HepG2 (cell line): ENCODE data around the gene CD7. TPM values are rescaled to one million over a fixed set of nuclear protein-coding genes. Genes with fewer than 3 reads are reported as not detected.

Experiments
- GTF2F1 ChIP-seq: fragments of 150-350 bp; IDR thresholded peaks from 2 replicates; pipeline ENCODE4 v1.6.1; 2014; ENCODE audit warnings: low read length
- GTF3A ChIP-seq: sonication (generic); formaldehyde crosslinking; conservative IDR thresholded peaks from 2 replicates; pipeline ENCODE4 v1.4.0; 2020; ENCODE audit warnings: mild to moderate bottlenecking, missing genetic modification reagents
- PAF1 ChIP-seq: IDR thresholded peaks from 2 replicates; pipeline ENCODE4 v1.6.1; 2016; ENCODE audit warnings: missing genetic modification reagents, missing compliant biosample characterization
- PRMT3 ChIP-seq: sonication (generic); formaldehyde crosslinking; IDR thresholded peaks from 2 replicates; pipeline ENCODE4 v1.8.1; 2022; ENCODE audit warnings: low read depth, mild to moderate bottlenecking, moderate library complexity, missing genetic modification reagents, borderline replicate concordance
- RARG ChIP-seq: sonication (generic); formaldehyde crosslinking; IDR thresholded peaks from 2 replicates; pipeline ENCODE4 v1.4.0; 2020; ENCODE audit warnings: low read depth, mild to moderate bottlenecking, missing genetic modification reagents
- SIN3B ChIP-seq: fragments of 150-350 bp; IDR thresholded peaks from 2 replicates; pipeline ENCODE4 v1.6.1; 2014; ENCODE audit warnings: low read length
- TARDBP ChIP-seq: sonication (generic); formaldehyde crosslinking; IDR thresholded peaks from 2 replicates; pipeline ENCODE4 v1.8.0; 2022; ENCODE audit warnings: mild to moderate bottlenecking, missing genetic modification reagents
- TBL1XR1 ChIP-seq: fragments of 150-350 bp; IDR thresholded peaks from 2 replicates; pipeline ENCODE4 v1.6.1; 2014; ENCODE audit warnings: borderline replicate concordance, low read length; ENCODE audit not compliant: partially characterized antibody
- ZBTB7B ChIP-seq: sonication (generic); formaldehyde crosslinking; IDR thresholded peaks from 2 replicates; pipeline ENCODE4 v1.4.0; 2020; ENCODE audit warnings: missing genetic modification reagents
- ZNF160 ChIP-seq: sonication (generic); formaldehyde crosslinking; IDR thresholded peaks from 2 replicates; pipeline ENCODE4 v1.8.0; 2022; ENCODE audit warnings: mild to moderate bottlenecking, inconsistent platforms, missing genetic modification reagents
- ZNF205 ChIP-seq: IDR thresholded peaks from 2 replicates; pipeline ENCODE4 v1.6.1; 2018; ENCODE audit warnings: missing biosample characterization, missing genetic modification reagents
- ZNF543 ChIP-seq: sonication (generic); formaldehyde crosslinking; IDR thresholded peaks from 2 replicates; pipeline ENCODE4 v1.4.0; 2020; ENCODE audit warnings: mild to moderate bottlenecking, missing genetic modification reagents
- ZNF577 ChIP-seq: sonication (generic); formaldehyde crosslinking; IDR thresholded peaks from 2 replicates; pipeline ENCODE4 v1.4.0; 2020; ENCODE audit warnings: mild to moderate bottlenecking, low read depth, missing genetic modification reagents, borderline replicate concordance
- ZNF850 ChIP-seq: sonication (generic); formaldehyde crosslinking; conservative IDR thresholded peaks from 2 replicates; pipeline ENCODE4 v1.9.0; 2021; ENCODE audit warnings: mild to moderate bottlenecking, missing genetic modification reagents
- polyA plus RNA-seq, 8 experiments: library from polyadenylated mRNA; depleted of rRNA in 3 of 8; stranded (reverse) in 7 of 8; unstranded in 1 of 8; fragments of >200 nt; fragmentation: Illumina TruSeq in 4 of 8; extraction: Trizol in 4 of 8; gene quantifications; 2 replicates each; pipeline versions ENCODE4 v1.2.1 to v1.2.3, GENCODE V29; 2011 to 2016; ENCODE audit warnings: low read depth in 4 of 8, missing spikeins in 1 of 8, mixed read lengths in 1 of 8; ENCODE audit not compliant: insufficient read depth in 1 of 8
- total RNA-seq, 5 experiments: library from RNA; depleted of rRNA; stranded (reverse); fragments of >200 nt; fragmentation: Illumina TruSeq; extraction: Trizol; gene quantifications; 2 replicates each; pipeline ENCODE4 v1.2.3, GENCODE V29; 2016; ENCODE audit warnings: low read depth in 1 of 5
- TF ChIP-seq, protein P1 (sequence below): sonication (generic); formaldehyde crosslinking; IDR thresholded peaks from 2 replicates; pipeline ENCODE4 v1.4.0; 2020; ENCODE audit warnings: mild to moderate bottlenecking, missing genetic modification reagents
- TF ChIP-seq, protein P2 (sequence below): sonication (generic); formaldehyde crosslinking; conservative IDR thresholded peaks from 2 replicates; pipeline ENCODE4 v1.5.0; 2020; ENCODE audit warnings: missing genetic modification reagents
- TF ChIP-seq, protein P3 (sequence below): sonication (generic); formaldehyde crosslinking; IDR thresholded peaks from 2 replicates; pipeline ENCODE4 v1.5.1; 2020; ENCODE audit warnings: missing genetic modification reagents, mild to moderate bottlenecking, borderline replicate concordance
- TF ChIP-seq, protein P4 (sequence below): IDR thresholded peaks from 2 replicates; pipeline ENCODE4 v1.6.1; 2016; ENCODE audit warnings: low read depth, control low read depth
- TF ChIP-seq, protein P5 (sequence below): sonication (generic); formaldehyde crosslinking; IDR thresholded peaks from 2 replicates; pipeline ENCODE4 v1.5.0; 2020; ENCODE audit warnings: missing genetic modification reagents

CD7 gene
- total and polyA plus RNA-seq, 2 of the 13 experiments (the other 11 are each of a cell fraction or from before 2014, with no cell fraction given) = 67.6 to 76.4 TPM

DNA sequence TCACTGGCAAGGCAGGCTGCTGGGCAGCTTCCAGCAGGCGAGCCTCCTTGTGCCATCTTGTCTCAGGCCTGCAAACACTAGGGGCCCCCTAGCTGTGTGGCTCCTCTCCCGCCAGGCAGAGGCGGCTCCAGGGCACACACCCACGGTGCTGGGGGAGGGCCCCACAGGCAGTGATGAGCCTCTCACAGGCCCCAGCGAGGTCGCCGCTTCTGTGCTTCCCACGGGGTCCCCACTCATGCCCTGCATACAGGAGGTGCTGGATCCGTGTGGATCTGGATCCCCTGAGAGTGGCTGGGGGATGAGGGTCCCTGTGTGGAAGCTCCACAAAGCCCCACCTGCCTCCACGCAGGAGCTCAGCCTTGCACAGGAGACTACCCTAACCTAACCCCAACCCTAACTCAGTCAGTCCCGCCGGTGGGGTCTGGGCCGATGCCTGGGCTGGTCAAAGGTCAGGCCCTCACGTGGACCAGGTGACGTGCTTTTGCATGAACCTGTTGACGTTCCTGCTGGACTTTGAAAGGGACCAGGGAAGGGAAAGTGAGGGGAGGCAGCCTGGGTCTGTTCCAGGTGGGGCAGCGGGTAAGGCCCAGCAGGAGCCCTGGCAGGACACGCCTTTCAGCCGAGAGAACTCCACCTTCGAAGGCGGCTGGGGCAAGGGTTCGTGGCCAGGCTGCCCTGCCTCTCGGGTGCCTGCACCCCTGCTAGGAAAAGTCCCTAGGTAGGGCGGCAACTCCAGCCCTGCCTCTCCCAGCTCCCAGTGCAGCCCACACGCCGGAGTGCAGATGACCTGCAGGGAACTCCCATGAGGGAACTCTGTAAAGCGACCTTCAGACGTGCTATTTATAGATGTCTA, 11.0 kb upstream of the CD7 start (continued):
- TF ChIP-seq, protein P1, sequence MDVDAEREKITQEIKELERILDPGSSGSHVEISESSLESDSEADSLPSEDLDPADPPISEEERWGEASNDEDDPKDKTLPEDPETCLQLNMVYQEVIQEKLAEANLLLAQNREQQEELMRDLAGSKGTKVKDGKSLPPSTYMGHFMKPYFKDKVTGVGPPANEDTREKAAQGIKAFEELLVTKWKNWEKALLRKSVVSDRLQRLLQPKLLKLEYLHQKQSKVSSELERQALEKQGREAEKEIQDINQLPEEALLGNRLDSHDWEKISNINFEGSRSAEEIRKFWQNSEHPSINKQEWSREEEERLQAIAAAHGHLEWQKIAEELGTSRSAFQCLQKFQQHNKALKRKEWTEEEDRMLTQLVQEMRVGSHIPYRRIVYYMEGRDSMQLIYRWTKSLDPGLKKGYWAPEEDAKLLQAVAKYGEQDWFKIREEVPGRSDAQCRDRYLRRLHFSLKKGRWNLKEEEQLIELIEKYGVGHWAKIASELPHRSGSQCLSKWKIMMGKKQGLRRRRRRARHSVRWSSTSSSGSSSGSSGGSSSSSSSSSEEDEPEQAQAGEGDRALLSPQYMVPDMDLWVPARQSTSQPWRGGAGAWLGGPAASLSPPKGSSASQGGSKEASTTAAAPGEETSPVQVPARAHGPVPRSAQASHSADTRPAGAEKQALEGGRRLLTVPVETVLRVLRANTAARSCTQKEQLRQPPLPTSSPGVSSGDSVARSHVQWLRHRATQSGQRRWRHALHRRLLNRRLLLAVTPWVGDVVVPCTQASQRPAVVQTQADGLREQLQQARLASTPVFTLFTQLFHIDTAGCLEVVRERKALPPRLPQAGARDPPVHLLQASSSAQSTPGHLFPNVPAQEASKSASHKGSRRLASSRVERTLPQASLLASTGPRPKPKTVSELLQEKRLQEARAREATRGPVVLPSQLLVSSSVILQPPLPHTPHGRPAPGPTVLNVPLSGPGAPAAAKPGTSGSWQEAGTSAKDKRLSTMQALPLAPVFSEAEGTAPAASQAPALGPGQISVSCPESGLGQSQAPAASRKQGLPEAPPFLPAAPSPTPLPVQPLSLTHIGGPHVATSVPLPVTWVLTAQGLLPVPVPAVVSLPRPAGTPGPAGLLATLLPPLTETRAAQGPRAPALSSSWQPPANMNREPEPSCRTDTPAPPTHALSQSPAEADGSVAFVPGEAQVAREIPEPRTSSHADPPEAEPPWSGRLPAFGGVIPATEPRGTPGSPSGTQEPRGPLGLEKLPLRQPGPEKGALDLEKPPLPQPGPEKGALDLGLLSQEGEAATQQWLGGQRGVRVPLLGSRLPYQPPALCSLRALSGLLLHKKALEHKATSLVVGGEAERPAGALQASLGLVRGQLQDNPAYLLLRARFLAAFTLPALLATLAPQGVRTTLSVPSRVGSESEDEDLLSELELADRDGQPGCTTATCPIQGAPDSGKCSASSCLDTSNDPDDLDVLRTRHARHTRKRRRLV = peak; percentile 87; the same call in 1 of the 2 replicates
- no peak for TF ChIP-seq PAF1 (CRISPR knock-in tag)
- TF ChIP-seq, protein P2, sequence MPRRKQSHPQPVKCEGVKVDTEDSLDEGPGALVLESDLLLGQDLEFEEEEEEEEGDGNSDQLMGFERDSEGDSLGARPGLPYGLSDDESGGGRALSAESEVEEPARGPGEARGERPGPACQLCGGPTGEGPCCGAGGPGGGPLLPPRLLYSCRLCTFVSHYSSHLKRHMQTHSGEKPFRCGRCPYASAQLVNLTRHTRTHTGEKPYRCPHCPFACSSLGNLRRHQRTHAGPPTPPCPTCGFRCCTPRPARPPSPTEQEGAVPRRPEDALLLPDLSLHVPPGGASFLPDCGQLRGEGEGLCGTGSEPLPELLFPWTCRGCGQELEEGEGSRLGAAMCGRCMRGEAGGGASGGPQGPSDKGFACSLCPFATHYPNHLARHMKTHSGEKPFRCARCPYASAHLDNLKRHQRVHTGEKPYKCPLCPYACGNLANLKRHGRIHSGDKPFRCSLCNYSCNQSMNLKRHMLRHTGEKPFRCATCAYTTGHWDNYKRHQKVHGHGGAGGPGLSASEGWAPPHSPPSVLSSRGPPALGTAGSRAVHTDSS = no peak
- TF ChIP-seq, protein P3, sequence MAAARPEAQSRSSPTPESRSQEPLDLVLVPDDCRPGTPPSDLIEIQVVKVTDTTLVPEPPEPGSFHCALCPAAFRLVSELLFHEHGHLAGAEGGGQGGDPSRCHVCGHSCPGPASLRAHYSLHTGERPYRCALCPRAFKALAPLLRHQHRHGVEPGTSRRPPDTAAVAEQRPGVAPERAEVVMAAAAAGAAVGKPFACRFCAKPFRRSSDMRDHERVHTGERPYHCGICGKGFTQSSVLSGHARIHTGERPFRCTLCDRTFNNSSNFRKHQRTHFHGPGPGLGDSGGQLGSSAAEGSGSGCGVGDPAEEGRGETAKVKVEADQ (CRISPR knock-in tag) = peak; percentile 89; the same call in 1 of the 2 replicates
- no peak for TF ChIP-seq RARG
- no peak for TF ChIP-seq ZNF850 (CRISPR knock-in tag)
- TF ChIP-seq GTF2F1 = no peak
- TF ChIP-seq ZNF577 (CRISPR knock-in tag) = no peak
- TF ChIP-seq SIN3B = no peak
- TF ChIP-seq, protein P4, sequence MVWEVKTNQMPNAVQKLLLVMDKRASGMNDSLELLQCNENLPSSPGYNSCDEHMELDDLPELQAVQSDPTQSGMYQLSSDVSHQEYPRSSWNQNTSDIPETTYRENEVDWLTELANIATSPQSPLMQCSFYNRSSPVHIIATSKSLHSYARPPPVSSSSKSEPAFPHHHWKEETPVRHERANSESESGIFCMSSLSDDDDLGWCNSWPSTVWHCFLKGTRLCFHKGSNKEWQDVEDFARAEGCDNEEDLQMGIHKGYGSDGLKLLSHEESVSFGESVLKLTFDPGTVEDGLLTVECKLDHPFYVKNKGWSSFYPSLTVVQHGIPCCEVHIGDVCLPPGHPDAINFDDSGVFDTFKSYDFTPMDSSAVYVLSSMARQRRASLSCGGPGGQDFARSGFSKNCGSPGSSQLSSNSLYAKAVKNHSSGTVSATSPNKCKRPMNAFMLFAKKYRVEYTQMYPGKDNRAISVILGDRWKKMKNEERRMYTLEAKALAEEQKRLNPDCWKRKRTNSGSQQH (CRISPR knock-in tag) = peak; percentile 68
- no peak for TF ChIP-seq GTF3A (CRISPR knock-in tag)
- peak; percentile 60; the same call in 1 of the 2 replicates for TF ChIP-seq ZNF205 (CRISPR knock-in tag)
- TF ChIP-seq PRMT3 (CRISPR knock-in tag) = no peak
- TF ChIP-seq TBL1XR1 = no peak
- TF ChIP-seq, protein P5, sequence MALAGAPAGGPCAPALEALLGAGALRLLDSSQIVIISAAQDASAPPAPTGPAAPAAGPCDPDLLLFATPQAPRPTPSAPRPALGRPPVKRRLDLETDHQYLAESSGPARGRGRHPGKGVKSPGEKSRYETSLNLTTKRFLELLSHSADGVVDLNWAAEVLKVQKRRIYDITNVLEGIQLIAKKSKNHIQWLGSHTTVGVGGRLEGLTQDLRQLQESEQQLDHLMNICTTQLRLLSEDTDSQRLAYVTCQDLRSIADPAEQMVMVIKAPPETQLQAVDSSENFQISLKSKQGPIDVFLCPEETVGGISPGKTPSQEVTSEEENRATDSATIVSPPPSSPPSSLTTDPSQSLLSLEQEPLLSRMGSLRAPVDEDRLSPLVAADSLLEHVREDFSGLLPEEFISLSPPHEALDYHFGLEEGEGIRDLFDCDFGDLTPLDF (CRISPR knock-in tag) = 0 out of 2 replicates have a peak, but pooled peaks have one; percentile 38
- peak; percentile 96 for TF ChIP-seq ZBTB7B
- TF ChIP-seq ZNF160 = peak; percentile 74; the same call in 1 of the 2 replicates
- peak; percentile 100 for TF ChIP-seq TARDBP
- peak; percentile 96 for TF ChIP-seq ZNF543 (CRISPR knock-in tag)
